Measurements from ENCODE around the gene NANOS2.
"Not testable (repeated sequence)": the region's sequence is repeated elsewhere in the genome, so short reads cannot be mapped to it uniquely, and the experiment has no call there.

Gene NANOS2

DNA sequence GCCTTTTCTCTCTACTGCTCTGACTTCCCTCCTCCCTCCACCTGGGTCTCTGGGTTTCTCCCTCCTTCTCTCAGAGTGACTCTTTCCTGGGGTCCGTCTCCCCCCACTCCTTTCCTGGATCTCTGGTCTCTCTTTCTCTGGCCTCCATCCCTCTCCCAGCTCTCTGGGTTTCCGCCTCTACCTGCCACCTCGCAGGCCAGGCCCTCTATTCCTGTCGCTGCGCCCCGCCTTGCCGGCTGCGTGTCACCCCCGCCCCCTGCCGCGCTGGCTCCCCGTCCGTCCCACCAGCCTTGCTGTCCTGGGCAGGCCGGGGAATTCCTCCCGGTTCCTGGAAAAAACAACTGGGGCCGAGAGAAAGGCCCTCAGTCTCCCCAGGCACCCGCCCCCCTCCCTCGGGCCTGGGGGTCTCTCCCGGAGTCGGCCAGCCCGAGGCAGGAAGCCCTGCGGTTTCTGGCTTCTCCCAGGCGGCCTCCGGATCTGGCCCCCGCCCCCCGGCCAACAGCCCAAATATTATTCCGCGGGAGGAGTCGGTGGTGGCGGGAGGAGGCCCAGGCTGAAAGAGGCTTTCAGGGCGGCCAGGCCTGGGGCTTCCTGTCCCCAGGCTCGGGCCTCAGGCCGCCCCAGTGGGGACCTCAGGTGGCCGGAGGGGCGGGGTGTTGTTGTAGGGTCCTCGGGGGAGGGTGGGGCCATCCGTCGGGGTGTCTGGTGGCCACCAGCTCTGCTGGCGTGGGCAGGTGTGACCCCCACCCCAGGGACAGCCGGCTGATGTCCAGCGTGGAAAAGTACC, 38.0 kb downstream of the NANOS2 start:
- no peak for DNase-seq (ENCODE audit: low read depth in 2 of 2)

DNA sequence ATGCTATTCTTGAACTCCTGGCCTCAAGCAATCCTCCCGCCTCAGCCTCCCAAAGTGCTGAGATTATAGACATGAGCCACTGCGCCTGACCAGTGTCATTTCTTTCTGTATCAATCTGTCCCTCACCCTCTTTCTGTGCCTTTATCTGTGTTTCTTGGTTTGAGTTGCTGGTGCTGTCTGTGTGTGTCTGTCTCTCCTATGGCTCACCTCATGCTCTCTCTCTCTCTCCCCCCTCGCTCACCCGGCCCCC, 38.5 kb downstream of the NANOS2 start:
- DNase-seq (ENCODE audit: low read depth in 2 of 2) = no peak

DNA sequence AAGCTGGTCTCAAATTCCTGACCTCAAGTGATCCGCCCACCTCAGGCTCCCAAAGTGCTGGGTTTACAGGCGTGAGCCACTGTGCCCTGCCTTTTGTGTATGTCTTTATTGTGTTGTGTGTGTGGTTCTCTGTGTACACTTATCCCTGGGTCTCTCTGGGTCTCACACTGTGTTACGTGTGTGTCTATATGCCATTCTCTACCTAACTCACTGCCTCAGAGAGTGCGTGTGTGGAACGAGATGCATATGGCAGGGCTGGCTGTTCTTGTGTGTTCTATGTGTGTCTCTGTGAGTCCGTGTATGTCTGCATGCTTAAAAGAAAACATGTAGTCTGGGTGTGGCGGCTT, 40.0 kb downstream of the NANOS2 start:
- no peak for DNase-seq (ENCODE audit: low read depth in 2 of 2)

DNA sequence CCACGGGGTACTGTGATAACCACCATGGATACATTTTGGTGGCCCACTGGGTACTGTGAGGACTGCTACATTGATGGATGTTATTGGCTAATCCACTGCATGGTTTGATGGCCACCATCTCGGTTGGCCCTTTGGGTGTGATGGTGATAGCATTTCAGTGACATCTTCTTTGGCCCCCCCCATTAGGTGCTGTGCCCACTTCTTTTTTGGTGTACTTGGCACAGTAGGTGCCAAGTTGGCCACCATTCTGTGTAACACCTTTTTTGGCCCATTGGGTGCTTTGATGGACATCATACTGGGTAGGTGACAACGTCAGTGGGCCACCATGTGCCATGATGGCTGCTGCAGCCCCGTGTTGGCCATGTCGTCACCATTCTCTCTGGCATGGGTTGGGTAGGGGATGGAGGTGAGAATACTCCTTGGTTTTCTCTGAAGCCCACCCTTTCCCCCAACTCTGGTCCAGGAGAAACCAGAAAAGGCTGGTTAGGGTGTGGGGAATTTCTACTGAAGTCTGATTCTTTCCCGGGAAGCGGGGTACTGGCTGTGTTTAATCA, 41.3 kb downstream of the NANOS2 start:
- no peak for DNase-seq (ENCODE audit: low read depth in 2 of 2)

DNA sequence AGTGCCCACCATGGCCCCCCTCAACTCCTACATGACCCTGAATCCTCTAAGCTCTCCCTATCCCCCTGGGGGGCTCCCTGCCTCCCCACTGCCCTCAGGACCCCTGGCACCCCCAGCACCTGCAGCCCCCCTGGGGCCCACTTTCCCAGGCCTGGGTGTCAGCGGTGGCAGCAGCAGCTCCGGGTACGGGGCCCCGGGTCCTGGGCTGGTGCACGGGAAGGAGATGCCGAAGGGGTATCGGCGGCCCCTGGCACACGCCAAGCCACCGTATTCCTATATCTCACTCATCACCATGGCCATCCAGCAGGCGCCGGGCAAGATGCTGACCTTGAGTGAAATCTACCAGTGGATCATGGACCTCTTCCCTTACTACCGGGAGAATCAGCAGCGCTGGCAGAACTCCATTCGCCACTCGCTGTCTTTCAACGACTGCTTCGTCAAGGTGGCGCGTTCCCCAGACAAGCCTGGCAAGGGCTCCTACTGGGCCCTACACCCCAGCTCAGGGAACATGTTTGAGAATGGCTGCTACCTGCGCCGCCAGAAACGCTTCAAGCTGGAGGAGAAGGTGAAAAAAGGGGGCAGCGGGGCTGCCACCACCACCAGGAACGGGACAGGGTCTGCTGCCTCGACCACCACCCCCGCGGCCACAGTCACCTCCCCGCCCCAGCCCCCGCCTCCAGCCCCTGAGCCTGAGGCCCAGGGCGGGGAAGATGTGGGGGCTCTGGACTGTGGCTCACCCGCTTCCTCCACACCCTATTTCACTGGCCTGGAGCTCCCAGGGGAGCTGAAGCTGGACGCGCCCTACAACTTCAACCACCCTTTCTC, 42.3 kb downstream of the NANOS2 start:
- no peak for DNase-seq (ENCODE audit: low read depth in 2 of 2)

DNA sequence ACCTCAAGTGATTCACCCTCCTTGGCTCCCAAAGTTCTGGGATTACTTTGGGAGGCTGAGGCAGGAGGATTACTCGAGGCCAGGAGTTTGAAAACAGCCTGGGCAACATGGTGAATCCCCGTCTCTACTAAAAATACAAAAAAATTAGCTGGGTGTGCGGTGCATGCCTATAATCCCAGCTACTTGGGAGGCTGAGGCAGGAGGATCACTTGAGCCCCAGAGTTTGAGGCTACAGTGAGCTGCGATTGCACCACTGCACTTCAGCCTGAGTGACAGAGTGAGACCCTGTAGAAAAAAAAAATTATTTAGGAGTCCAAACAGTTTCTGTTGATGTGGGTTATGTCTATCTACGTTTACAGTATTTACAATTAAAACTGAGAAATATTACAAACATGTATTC, 43.8 kb downstream of the NANOS2 start:
- no peak for DNase-seq (ENCODE audit: low read depth in 2 of 2)

DNA sequence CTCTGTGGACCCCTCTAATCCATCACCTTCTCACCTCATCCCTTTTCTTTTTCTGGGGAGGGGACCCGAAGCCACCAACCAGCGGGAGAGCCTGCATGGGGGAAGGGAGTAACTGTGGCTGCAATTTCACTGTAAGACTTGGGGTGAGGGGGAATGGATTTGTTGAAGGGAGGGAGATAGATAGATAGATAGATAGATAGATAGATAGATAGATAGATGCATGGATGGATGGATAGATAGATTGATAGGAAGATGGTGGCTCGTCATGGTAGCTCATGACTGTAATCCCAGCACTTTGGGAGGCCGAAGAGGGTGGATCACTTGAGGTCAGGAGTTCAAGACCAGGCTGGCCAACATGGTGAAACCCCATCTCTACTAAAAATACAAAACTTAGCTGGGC, 47.3 kb downstream of the NANOS2 start:
- DNase-seq (ENCODE audit: low read depth in 2 of 2) = not testable (repeated sequence)

DNA sequence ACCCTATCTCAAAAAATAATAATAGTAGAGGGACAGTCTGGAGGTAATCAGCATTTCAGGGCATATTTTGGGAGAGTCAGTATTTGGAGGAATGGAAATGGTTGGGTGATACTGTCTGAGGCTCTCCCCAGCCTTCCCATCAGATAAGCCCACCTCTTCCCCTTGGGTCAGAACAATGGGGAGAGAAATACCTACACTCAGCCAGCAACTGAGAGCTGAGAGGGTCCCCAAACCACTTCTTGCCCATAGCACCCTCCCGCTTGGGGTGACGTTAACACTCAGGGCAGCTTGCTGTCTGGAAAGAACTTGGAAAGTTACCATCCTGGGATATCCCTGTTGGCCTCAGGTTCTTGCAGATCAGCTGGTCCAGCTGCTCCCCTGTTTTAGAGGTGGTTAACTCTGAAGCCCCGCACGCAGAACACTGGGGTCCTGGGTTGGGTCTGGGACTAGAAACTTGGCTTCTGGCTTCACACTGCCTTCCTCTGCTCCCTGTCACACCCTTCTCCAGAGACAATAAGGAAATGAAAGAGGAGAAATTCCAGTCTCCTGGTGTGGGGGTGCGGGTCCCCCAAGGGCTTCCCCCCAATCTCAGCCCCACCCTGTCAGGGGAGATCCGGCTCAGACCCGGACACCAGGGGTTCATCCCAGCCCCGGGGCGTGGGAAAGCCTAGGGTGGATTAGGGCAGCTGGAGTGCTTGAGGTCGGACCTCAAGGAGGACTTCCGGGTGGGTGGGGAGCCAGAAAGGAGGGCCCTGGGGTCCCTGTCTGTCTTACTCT, 48.0 kb downstream of the NANOS2 start:
- DNase-seq (ENCODE audit: low read depth in 2 of 2) = no peak

DNA sequence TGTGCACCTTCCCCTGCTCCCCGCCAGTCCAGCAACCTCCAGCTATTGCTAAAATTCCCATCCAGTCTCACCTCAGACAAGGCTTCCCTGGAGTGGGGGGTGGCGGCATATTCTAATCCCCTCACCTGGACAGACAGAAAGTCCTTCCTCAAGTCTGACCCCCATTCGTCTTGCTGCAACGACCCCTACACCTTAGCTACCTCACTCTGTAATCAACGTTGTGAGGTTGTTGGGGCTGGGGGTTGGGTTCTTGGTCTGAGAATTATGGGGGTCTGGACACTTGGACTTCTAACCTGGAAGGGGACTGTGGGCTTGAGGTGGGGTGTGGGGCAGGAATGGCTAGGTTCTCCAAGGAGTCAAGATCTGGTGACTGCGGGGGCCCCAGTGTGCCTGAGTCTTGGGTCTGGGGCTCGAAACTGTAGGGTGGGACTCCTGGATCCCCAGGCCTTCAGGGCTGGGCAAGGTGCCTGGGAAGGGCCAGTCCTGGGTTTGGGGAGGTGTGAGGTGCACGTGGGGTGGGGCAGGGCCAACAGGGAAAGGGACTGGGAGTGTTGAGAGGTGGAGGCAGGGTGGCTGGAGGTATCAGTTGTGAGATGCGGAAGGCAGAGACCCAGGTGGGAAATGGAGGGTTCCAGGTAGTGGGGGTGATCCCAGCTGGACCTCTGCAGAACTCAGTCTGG, 49.2 kb downstream of the NANOS2 start:
- no peak for DNase-seq (ENCODE audit: low read depth in 2 of 2)

DNA sequence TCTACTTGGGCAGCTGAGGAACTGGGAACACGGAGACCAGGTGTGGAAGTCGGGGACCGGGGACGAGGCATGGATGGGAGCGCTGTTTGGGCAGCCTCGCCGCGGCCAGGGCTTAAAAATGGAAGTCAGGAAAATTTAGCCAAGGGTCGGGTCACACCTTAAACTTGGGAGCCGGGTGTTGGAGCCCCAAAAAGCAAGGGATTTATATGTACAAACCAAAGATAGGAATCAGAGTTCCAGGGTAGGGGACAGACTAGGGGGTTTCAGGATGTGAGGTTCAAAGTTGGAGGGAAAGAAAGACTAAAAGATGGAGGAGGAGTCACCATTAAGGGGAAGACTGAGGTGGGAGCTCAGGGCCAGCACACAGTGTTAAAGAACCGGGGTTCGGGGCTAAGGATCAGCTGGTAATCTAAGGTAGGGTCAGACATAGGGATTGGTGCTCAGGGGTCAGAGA, 49.9 kb downstream of the NANOS2 start:
- DNase-seq (ENCODE audit: low read depth in 2 of 2) = no peak

DNA sequence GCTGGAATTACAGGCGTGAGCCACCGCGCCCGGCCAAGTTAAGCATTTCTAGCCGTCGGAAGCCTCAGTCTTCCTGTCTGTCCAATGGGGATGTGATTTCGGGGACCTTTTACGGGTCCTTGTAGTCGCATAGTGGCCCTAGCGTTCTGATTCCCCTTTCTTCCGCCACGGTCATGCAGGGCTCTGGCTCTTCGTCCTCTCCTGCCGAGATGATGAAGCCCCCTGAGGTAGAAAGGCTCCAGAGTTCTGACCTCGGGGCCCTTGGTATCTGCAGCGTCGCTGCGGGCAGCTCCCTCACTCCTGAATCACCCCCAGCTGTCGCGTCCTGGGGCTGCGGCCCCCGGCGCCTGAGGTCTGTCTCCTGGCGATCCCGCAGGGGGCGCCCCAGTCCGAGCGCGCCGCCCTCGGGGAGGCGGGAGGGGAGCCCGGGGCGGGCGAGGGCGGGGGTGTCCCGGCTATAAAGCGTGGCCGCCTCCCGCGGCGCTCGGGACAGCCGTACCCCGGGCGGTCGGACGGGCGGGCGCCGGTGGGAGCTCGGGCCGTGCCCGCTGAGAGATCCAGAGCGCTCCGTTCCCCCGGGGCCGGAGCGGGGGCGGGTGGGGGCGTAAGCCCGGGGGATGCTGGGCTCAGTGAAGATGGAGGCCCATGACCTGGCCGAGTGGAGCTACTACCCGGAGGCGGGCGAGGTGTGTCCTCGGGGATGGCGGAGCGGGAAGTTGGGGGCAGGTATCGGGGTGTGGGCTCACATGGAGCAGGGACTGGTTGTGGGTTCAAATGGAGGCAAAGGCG, 50.5 kb downstream of the NANOS2 start, which contains the start of gene FOXA3:
TSS of gene FOXA3 (plus strand) at position 487 of the 789 bp plus-strand sequence. CDS start at position 618, 131 bp downstream.
- peak in 1 of 2 donors; percentile 45 for DNase-seq (ENCODE audit: low read depth in 2 of 2)

DNA sequence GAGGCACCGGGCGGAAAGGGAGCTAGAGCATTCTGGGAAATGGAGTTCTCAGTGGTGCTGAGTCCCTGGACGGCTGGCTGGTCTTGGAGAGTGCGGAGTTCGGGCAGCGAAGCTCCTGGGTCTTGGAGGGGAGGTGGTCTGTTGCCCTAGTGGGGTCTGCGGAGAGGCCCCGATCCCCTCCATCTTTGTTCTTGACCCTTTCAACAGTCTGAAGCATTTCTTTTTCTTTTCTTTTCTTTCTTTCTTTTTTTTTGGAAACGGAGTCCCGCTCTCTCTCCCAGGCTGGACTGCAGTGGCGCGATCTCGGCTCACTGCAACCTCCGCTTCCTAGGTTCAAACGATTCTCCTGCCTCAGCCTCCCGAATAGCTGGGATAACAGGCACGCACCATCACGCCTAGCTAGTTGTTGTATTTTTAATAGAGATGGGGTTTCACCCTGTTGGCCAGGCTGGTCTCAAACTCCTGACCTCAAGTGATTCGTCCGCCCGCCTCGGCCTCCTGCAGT, 51.2 kb downstream of the NANOS2 start:
- DNase-seq (ENCODE audit: low read depth in 2 of 2) = no peak
